Measurements from ENCODE around the gene HEG1.

Gene HEG1

GRCh38 chr3:124999897-125000435 lies 55.8 kb downstream of the HEG1 start:
- no peak overlapping the region for H3K4me3 ChIP-seq (ENCODE audit: low read depth, low read length)
- DNase-seq (ENCODE audit: low read depth) = no peak

DNA sequence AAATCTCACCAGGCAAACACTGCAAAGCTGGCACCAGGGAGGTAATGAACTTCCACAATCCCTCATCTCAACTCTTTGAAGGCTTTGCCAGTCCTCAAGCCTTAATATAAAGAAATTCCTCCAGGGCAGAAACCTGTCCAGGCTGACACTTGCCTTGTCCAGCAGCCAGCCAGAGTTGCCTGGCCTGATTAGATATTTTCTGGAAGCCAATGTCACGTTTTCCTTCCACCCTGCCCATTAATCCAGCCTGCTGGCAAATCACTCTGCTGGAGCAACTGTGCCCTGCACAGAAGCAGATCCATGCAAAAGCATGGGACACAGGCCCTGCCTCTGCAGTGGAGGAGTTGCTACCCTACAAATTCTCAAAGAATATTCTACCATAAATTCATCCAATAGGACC lies 56.5 kb downstream of the HEG1 start:
- H3K4me3 ChIP-seq (ENCODE audit: low read depth, low read length) = no peak overlapping the region
- DNase-seq (ENCODE audit: low read depth) = no peak

DNA sequence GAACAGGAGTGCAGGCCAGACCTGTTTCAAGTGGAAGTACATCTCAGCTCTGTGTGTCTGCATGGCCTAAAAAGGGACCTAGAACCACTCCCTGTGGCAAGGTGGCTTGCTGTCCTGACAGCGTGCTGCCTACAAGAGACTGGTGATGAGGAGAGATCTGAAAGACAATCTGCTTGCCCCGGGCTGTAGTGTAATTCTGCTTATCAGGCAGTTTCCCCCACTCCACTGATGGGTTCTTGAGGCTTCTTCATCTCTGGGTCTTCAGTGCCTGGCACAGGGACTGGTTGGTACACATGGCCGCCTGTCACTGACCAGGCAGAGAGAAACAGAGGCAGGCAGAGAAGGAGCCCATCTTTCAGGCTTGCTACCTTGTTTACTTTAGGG lies 57.6 kb downstream of the HEG1 start:
- H3K4me3 ChIP-seq (ENCODE audit: low read depth, low read length) = no peak overlapping the region
- no peak for DNase-seq (ENCODE audit: low read depth)

DNA sequence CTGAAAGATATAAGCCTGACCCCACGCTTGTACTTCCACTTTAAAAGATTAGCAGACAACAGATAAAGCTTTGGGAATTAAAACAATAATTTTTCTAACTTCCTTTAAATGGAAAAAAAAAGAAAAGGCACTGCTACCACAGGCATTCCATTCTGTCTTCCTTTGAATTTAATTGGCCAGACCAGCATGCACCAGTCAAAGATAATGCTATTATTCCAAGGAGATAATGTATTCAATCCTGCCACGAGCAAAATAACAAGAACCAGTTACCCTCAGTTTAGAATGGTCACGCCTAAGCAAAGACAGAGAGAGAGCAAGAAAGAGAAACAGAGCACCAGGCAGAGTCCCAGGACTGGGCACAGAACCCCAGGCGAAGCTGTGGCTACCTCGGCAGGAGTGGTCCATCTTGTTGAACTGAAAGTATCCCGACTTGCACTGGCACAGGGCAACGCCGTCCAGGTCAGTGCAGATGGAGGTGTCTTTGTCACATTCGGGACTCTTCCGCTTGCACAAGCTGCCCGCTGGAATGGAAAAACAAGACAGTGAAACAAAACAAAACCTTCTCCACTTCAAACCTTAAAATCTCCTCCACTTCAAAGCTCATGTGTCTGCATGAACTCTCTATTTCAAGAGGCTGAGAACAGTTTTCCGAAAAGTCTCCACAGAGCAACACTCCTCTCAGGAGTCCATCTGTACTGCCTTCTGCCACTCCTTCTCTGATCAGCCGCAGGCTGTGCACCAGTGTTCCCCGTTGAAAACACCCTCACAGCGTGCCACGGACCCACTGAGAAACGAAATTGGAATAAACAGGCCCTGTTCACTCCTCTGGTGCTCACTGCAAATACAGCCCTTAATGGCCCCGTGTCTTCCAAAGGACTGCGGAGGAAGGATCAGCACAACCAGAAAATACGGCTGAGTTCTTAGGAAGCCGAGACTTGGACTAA lies 58.2 kb downstream of the HEG1 start:
- no peak overlapping the region for H3K4me3 ChIP-seq (ENCODE audit: low read depth, low read length)
- DNase-seq (ENCODE audit: low read depth) = no peak

DNA sequence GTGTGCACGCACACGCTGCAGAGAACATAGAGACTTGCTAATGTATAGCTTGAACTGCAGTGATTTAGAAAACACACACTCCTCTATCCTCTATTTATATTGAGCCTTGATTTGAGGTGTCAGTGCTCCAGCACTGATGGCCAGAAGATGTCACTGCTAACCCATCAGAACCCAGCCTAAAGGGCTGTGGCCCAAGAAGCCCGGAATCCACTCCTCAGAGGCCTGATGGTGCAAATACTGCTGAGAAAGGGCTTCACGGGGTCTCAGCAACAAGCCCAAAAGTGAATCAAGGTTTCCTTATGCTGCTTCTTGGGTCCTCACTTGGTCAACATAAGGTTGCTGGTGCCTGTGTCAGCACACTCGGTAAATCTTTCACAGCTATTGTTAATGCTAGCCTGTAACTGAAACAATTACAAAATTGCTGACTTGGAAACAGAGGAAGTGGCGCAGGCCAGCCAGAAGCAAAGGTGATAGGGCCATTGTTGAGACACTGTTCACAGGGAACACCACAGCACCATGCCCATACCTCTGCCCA lies 60.3 kb downstream of the HEG1 start:
- DNase-seq (ENCODE audit: low read depth) = no peak
- no peak overlapping the region for H3K4me3 ChIP-seq (ENCODE audit: low read depth, low read length)

GRCh38 chr3:124993466-124993865 lies 62.3 kb downstream of the HEG1 start:
- DNase-seq (ENCODE audit: low read depth) = no peak
- no peak overlapping the region for H3K4me3 ChIP-seq (ENCODE audit: low read depth, low read length)

- DNase-seq (ENCODE audit: low read depth) = no peak
- H3K4me3 ChIP-seq (ENCODE audit: low read depth, low read length) = no peak overlapping the region
These were observed 63.8 kb downstream of the HEG1 start for GRCh38 chr3:124992041-124992440.

DNA sequence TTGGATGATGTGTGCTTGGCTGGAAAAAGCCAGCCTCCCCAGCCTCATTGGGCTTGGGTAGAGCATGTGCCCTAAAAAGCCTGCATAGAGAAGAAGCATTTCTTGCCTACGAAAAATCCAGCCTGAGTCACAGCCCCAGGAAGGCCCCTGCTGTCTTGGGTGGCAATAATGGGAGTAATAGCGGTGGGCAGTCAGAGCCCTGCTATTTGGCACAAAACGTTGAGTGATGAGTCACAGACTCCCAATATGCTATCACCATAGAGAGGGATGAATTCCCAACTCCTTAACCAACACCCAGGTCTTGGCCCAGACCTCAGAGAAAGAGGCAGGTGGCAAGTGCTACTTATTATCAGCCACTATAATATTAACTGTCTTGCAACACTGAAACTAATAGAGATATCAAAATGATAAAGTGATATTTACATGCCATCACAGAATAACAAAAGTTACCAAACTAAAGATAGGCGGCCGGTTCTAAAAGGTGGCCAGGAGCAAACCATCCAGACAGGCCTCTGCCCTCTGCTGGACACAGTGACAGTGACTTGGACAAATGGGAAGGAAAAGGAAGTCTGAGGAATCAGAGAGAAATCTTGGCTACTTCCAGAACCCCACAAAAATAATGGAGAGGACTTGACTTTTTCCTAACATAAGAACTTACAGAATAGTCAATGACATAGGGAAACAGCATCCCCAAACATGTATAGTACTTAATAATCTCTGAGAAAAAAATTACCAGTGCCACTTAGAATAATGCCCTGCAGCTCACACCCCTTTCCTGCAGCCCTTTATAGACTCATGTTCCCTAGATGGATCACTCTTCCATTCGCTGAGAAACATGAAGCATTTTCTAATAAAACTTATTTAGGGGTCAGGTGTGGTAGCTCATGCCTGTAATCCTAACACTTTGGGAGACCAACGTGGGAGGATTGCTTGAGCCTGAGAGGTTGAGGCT lies 69.3 kb downstream of the HEG1 start:
- H3K4me3 ChIP-seq (ENCODE audit: low read depth, low read length) = no peak overlapping the region
- DNase-seq (ENCODE audit: low read depth) = peak; percentile 84

DNA sequence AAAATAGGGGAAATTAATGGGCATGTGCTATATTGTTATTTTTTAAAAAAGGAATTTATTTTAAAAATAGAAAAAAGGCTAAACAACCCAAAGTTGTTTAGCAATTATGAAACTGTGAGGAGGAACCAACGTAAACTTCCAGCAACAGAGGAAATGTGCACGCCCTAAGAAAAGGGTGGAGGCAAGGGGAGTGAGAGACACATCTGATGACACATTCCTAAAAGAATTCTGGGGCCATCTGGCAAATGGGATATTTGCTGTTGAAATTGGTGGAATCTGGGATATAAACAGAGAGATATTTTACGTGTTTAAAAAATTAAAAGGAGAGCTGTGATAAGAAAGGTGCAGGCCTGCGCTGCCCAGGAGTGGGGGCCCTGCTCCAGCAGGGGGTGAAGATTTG lies 70.4 kb downstream of the HEG1 start:
- H3K4me3 ChIP-seq (ENCODE audit: low read depth, low read length) = no peak overlapping the region
- DNase-seq (ENCODE audit: low read depth) = peak; percentile 41

DNA sequence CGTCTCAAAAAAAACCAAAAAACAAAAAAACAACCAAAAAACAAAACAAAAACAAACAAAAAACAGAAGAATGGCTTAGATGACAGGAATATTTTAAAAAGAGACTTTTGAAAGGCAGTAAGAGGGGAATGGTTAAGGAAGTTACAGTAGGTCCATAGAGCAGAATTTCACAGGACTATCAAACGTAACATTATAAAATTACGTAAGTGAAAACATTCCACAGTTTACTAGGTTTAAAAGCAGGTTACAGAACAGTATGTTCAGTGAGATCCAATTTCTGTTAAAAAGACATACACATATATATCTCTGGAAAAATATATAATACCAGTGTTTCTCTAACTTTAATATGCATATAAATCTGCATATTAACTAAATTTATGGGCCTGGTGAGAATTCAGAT lies 71.0 kb downstream of the HEG1 start:
- H3K4me3 ChIP-seq (ENCODE audit: low read depth, low read length) = no peak overlapping the region
- DNase-seq (ENCODE audit: low read depth) = no peak

- no peak for DNase-seq (ENCODE audit: low read depth)
These were observed 72.9 kb downstream of the HEG1 start for GRCh38 chr3:124982855-124983254.

DNA sequence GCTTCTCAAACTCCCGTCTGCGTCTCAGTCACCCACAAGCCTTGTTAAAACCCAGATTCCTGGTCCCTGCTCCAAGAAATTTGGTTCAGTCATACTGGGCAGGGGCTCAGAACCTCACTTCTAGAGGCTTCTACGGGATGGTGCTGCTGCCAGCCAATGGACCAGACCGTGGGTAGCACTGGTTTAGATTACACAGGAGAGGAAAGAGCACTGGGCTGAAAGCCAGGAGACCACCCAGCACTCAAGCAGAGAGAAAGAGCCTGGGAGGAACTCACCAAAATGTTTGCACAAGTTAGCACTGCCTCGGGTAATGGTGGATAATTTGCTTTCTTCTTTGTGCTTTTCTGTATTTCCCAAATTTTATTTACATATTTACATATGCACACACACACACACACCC lies 74.3 kb downstream of the HEG1 start:
- no peak overlapping the region for H3K4me3 ChIP-seq (ENCODE audit: low read depth, low read length)
- DNase-seq (ENCODE audit: low read depth) = no peak

More at GRCh38 chr3:124982855-124983254, 72.9 kb downstream of the HEG1 start:
- H3K4me3 ChIP-seq (ENCODE audit: low read depth, low read length) = no peak overlapping the region

GRCh38 chr3:124978627-124979026 lies 77.2 kb downstream of the HEG1 start:
- no peak overlapping the region for H3K4me3 ChIP-seq (ENCODE audit: low read depth, low read length)
- DNase-seq (ENCODE audit: low read depth) = no peak

- DNase-seq (ENCODE audit: low read depth) = no peak
- no peak overlapping the region for H3K4me3 ChIP-seq (ENCODE audit: low read depth, low read length)
These were observed 79.4 kb downstream of the HEG1 start for GRCh38 chr3:124976383-124976782.

- H3K4me3 ChIP-seq (ENCODE audit: low read depth, low read length) = no peak overlapping the region
- no peak for DNase-seq (ENCODE audit: low read depth)
These were observed 81.1 kb downstream of the HEG1 start for GRCh38 chr3:124974691-124975090.

DNA sequence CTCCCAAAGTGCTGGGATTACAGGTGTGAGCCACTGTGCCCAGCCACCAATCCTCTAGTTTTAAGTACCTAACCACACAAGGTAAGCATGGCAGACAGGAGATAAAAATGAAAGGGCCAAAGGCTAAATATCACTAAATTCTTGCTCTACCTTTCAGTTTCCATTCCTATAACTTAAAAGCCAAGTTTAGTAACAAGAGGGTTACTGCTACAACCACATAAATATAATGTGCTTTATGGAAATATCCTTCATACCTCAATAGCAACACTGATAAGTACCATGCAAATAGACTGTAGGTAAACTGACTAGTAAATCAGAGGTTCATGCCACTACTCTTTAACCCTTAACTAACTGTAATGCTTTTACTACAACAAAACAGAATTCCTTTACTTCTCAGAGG lies 82.5 kb downstream of the HEG1 start:
- no peak overlapping the region for H3K4me3 ChIP-seq (ENCODE audit: low read depth, low read length)
- DNase-seq (ENCODE audit: low read depth) = no peak

DNA sequence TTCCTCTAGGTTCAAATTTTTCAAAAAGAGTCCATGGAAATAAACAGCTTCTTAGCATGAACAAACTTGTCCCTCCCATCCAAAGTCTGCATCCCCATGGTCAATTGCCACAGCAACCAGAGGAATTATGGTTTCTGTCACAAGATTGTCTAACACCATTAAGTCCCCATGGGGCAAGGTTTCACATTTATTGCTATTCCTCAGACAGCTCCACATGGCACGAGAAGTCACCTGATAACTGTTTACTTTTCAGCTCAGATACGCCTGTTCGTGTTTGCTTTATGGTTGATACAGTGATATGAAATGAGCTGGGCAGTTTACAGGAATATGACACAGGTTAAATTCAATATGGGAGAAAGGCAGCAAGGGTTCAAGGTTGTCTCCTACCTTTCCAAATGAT lies 83.3 kb downstream of the HEG1 start:
- no peak for DNase-seq (ENCODE audit: low read depth)
- no peak overlapping the region for H3K4me3 ChIP-seq (ENCODE audit: low read depth, low read length)

GRCh38 chr3:124969963-124970722 lies 85.7 kb downstream of the HEG1 start:
- no peak overlapping the region for H3K4me3 ChIP-seq (ENCODE audit: low read depth, low read length)
- DNase-seq (ENCODE audit: low read depth) = no peak

DNA sequence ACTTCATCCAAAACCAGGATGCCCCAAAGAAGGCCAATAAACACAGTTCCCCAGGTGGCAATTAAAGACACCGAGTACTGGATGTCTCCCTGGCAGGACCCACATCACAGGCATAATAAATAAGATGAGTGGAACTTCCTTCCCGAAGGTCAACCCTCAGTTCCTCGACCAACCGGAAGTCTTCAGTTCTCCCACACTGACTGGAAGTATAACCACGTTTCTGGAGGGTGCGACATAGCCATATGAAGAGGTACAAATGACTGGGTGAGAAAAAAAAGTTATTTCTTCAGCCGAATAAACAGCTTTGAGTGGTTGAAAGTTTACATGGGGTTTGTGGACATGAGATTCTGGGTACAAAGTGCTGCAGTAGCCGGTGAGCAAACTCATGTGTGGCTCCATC lies 86.6 kb downstream of the HEG1 start:
- DNase-seq (ENCODE audit: low read depth) = no peak
- no peak overlapping the region for H3K4me3 ChIP-seq (ENCODE audit: low read depth, low read length)
